GM10248 (cell line): ENCODE measurements around the gene OGG1.
A peak's percentile ranks its signal among the peaks of the same experiment; 100 is the strongest.

Source experiments
- CTCF ChIA-PET: fragments of 300-600 bp; sonication (Branson Sonifier 250); formaldehyde crosslinking; extraction: SDS; loops from one replicate; lab custom pipeline; 2021; ENCODE audit warnings: antibody characterized with exemption; lab: Yijun Ruan, JAX
- POLR2A ChIA-PET: fragments of 350-650 bp; sonication (Branson Sonifier 250); formaldehyde crosslinking; extraction: SDS; loops from one replicate; lab custom pipeline; 2020; ENCODE audit warnings: antibody characterized with exemption; lab: Yijun Ruan, JAX
- DNase-seq: peaks from one replicate; pipeline ENCODE4 v3.0.0; 2012; ENCODE audit errors: extremely low spot score
- CTCF ChIP-seq: IDR thresholded peaks from 2 replicates; pipeline ENCODE4 v1.5.1; 2012; ENCODE audit warnings: mild to moderate bottlenecking, low read depth; ENCODE audit errors: extremely low read depth, missing control alignments, control extremely low read depth

OGG1 gene

GRCh38 chr3:9732080-9732739 is 17.5 kb upstream of the OGG1 start:
- peak; percentile 32 for DNase-seq
- no peak for TF ChIP-seq CTCF
- ChIA-PET CTCF (interaction anchor here (0.7 to 3.7 kb wide), 8 partner anchors 10 to 531 kb away, joined by 3 to 26 read pairs (median 4); partner anchors contain the start of gene OGG1), POLR2A (interaction anchor here (0.8 to 3.0 kb wide), 3 partner anchors 15 to 79 kb away, joined by 3 to 11 read pairs (median 4); partner anchors contain the start of gene OGG1)

- CTCF ChIA-PET, result interaction anchor here (0.7 to 3.7 kb wide), 7 partner anchors 10 to 531 kb away, joined by 3 to 26 read pairs (median 4); partner anchors contain the start of gene OGG1
- TF ChIP-seq CTCF, result no peak
- DNase-seq, result no peak
- POLR2A ChIA-PET, result interaction anchor here (0.8 to 3.0 kb wide), 3 partner anchors 15 to 79 kb away, joined by 3 to 11 read pairs (median 4); partner anchors contain the start of gene OGG1
Observed at GRCh38 chr3:9732740-9733115, 17.0 kb upstream of the OGG1 start.

- TF ChIP-seq CTCF, result no peak
- no peak for DNase-seq
- ChIA-PET POLR2A (interaction anchor here (1.0 kb wide), 1 partner anchor 11 kb away, joined by 3 read pairs; no protein-coding TSS in a partner anchor), CTCF (interaction anchor here (1.0 to 2.9 kb wide), 4 partner anchors 9 to 22 kb away, joined by 3 to 11 read pairs (median 4); no protein-coding TSS in a partner anchor)
Observed at GRCh38 chr3:9736831-9737230, 12.9 kb upstream of the OGG1 start.

GRCh38 chr3:9739181-9739580 is 10.6 kb upstream of the OGG1 start:
- no peak for TF ChIP-seq CTCF
- no peak for DNase-seq
- ChIA-PET POLR2A (no interaction called here), CTCF (interaction anchor here (2.9 kb wide), 1 partner anchor 12 kb away, joined by 11 read pairs; no protein-coding TSS in a partner anchor)

- POLR2A ChIA-PET, result no interaction called here
- no peak for DNase-seq
- no peak for TF ChIP-seq CTCF
- CTCF ChIA-PET, result interaction anchor here (5.6 kb wide), 1 partner anchor 9 kb away, joined by 26 read pairs; the partner anchor contains the start of gene BRPF1
Observed at GRCh38 chr3:9742560-9742959, 7.2 kb upstream of the OGG1 start.

- TF ChIP-seq CTCF, result no peak
- CTCF ChIA-PET, result interaction anchor here (5.6 kb wide), 1 partner anchor 10 kb away, joined by 26 read pairs; the partner anchor contains the start of gene BRPF1
- DNase-seq, result no peak
- POLR2A ChIA-PET, result no interaction called here
Observed at GRCh38 chr3:9743548-9743947, 6.2 kb upstream of the OGG1 start.
